Activated CD4-positive, alpha-beta T cell treated with anti-CD3 and anti-CD28 coated beads, Interleukin-2, amount 10 ng/mL, durations not matched to agents 24 days and 14 days (primary cell): ENCODE results near the gene TRAM2. TPM values are rescaled to one million over a fixed set of nuclear protein-coding genes. Genes with fewer than 3 reads are reported as not detected.
A peak's percentile ranks its signal among the peaks of the same experiment; 100 is the strongest.

ENCODE experiments used
- DNase-seq: peaks from one replicate; pipeline ENCODE4 v3.0.0; 2022
- H3K27ac Mint-ChIP-seq: one replicate; pipeline ENCODE4 v1.8.0; 2022; ENCODE audit warnings: mild to moderate bottlenecking, mixed read lengths
- H3K27me3 Mint-ChIP-seq: one replicate; pipeline ENCODE4 v1.8.0; 2022; ENCODE audit warnings: mixed read lengths
- H3K36me3 Mint-ChIP-seq: one replicate; pipeline ENCODE4 v1.8.0; 2022; ENCODE audit warnings: low read depth, mild to moderate bottlenecking, mixed read lengths
- H3K4me1 Mint-ChIP-seq: one replicate; pipeline ENCODE4 v1.8.0; 2021; ENCODE audit warnings: mixed read lengths
- H3K4me3 Mint-ChIP-seq: one replicate; pipeline ENCODE4 v1.8.0; 2022; ENCODE audit warnings: mild to moderate bottlenecking, moderate library complexity, mixed read lengths
- H3K9me3 Mint-ChIP-seq: one replicate; pipeline ENCODE4 v1.8.0; 2021; ENCODE audit warnings: mixed read lengths
- intact Hi-C: fragments of 100-400 bp; cut with micrococcal nuclease; formaldehyde crosslinking; loops from one replicate; pipeline ENCODE4 v1.15.1; 2023
- total RNA-seq: library from RNA; stranded (reverse); gene quantifications from 2 replicates; pipeline ENCODE4 v1.2.3, GENCODE V29; 2022

The TRAM2 gene
- total RNA-seq, 1 donor from 2014 or later: 2.6 TPM

- Mint-ChIP-seq H3K36me3 (peaks cover 3% of the 10 kb centered on the region), H3K27ac (no peak overlapping the region), H3K9me3 (no peaks in the 10 kb centered on the region), H3K27me3 (no peaks in the 10 kb centered on the region), H3K4me3 (no peak overlapping the region), H3K4me1 (peaks cover 22% of the 10 kb centered on the region)
- intact Hi-C loops: loop anchor here (10.0 kb wide), 1 partner anchor 247 kb away; the partner anchor contains the start of gene MCM3
- DNase-seq: no peak
These were observed 45.0 kb downstream of the TRAM2 start for GRCh38 chr6:52531834-52532233.

GRCh38 chr6:52531396-52531795, 45.5 kb downstream of the TRAM2 start:
- no peak for DNase-seq

GRCh38 chr6:52530351-52530750, 46.5 kb downstream of the TRAM2 start:
- intact Hi-C loops: loop anchor here (10.0 kb wide), 1 partner anchor 246 kb away; the partner anchor contains the start of gene MCM3
- H3K27ac Mint-ChIP-seq: no peak overlapping the region
- no peak for DNase-seq
- peaks cover 3% of the 10 kb centered on the region for H3K36me3 Mint-ChIP-seq
- H3K9me3 Mint-ChIP-seq: no peaks in the 10 kb centered on the region
- H3K27me3 Mint-ChIP-seq: no peaks in the 10 kb centered on the region
- H3K4me3 Mint-ChIP-seq: no peak overlapping the region
- H3K4me1 Mint-ChIP-seq: peaks cover 11% of the 10 kb centered on the region

More at GRCh38 chr6:52531396-52531795, 45.5 kb downstream of the TRAM2 start:
- intact Hi-C loops: loop anchor here (10.0 kb wide), 1 partner anchor 247 kb away; the partner anchor contains the start of gene MCM3
- peaks cover 3% of the 10 kb centered on the region for H3K36me3 Mint-ChIP-seq
- peaks cover 19% of the 10 kb centered on the region for H3K4me1 Mint-ChIP-seq
- H3K4me3 Mint-ChIP-seq: no peak overlapping the region
- H3K27ac Mint-ChIP-seq: no peak overlapping the region
- H3K27me3 Mint-ChIP-seq: no peaks in the 10 kb centered on the region
- H3K9me3 Mint-ChIP-seq: no peaks in the 10 kb centered on the region

DNA sequence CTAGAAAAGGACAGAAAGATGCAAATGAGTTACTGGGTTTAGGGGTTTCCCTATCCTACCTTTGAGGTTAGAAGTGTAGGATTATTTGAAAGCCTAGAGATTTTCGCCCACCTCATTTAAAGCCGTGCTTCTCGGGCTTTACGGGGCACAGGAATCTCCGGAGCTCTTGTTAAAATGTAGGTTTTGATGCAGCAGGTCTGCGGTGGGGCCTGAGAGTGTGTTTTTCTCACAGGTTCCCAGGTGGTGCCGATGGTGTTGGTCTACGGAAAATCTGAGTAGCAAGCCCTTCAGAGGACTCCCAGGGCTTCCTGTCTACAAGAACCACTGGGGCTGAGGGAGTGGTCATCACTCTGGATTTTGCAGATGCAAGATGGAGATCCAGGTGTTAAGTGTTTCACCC, 47.5 kb downstream of the TRAM2 start:
- intact Hi-C loops: no loop called here
- Mint-ChIP-seq H3K9me3 (no peaks in the 10 kb centered on the region), H3K4me1 (peaks cover 2% of the 10 kb centered on the region), H3K27ac (no peak overlapping the region), H3K27me3 (no peaks in the 10 kb centered on the region), H3K36me3 (peaks cover 1% of the 10 kb centered on the region), H3K4me3 (no peak overlapping the region)
- no peak for DNase-seq

- H3K27me3 Mint-ChIP-seq: no peaks in the 10 kb centered on the region
- intact Hi-C loops: no loop called here
- no peaks in the 10 kb centered on the region for H3K9me3 Mint-ChIP-seq
- no peak overlapping the region for H3K27ac Mint-ChIP-seq
- H3K36me3 Mint-ChIP-seq: peaks cover 1% of the 10 kb centered on the region
- no peak overlapping the region for H3K4me3 Mint-ChIP-seq
- DNase-seq: no peak
- H3K4me1 Mint-ChIP-seq: no peaks in the 10 kb centered on the region
These were observed 49.4 kb downstream of the TRAM2 start for GRCh38 chr6:52527436-52527835.

- H3K27me3 Mint-ChIP-seq: no peaks in the 10 kb centered on the region
- intact Hi-C loops: no loop called here
- no peaks in the 10 kb centered on the region for H3K4me1 Mint-ChIP-seq
- H3K4me3 Mint-ChIP-seq: no peak overlapping the region
- no peaks in the 10 kb centered on the region for H3K9me3 Mint-ChIP-seq
- no peak for DNase-seq
- no peak overlapping the region for H3K27ac Mint-ChIP-seq
- peaks cover 1% of the 10 kb centered on the region for H3K36me3 Mint-ChIP-seq
These were observed 50.2 kb downstream of the TRAM2 start for GRCh38 chr6:52526634-52527033.

- H3K36me3 Mint-ChIP-seq: peaks cover 1% of the 10 kb centered on the region
- H3K9me3 Mint-ChIP-seq: no peaks in the 10 kb centered on the region
- no peaks in the 10 kb centered on the region for H3K4me1 Mint-ChIP-seq
- no peaks in the 10 kb centered on the region for H3K27me3 Mint-ChIP-seq
- no peak overlapping the region for H3K27ac Mint-ChIP-seq
- intact Hi-C loops: no loop called here
- H3K4me3 Mint-ChIP-seq: no peak overlapping the region
- no peak for DNase-seq
These were observed 51.9 kb downstream of the TRAM2 start for GRCh38 chr6:52524918-52525317.

DNA sequence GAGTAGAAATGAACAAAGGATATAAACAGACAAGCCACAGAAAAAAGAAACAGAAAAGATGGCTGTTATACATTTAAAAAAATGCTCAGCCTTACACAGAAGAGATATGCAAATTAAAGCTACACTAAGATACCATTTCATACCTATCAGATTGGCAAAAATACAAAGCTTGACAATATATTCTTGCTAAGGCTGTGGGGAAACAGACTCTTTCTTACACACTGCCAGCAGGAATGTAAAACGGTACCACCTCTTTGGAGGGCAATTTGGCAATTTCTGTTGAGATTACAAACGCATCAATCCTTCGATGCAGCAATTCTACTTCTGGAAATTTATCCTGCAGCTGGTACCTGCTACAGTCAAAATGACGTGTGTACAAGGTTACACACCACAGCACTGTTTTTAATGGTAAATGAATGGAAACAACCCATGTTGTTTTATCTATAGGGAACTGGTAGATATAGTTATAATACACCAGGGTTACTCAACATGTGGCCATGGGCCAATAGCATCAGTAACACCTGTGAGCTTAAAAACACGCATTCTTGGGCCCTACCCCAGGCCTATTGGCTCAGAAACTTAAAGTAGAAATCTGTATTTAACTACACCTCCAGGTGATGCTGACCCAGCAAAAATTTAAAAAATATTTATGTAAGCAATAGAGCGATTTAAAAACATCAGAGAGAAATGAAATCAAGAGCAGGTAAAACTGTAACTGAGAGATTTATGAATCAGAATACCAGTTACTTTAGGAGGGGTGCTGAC, 53.3 kb downstream of the TRAM2 start:
- intact Hi-C loops: no loop called here

DNA sequence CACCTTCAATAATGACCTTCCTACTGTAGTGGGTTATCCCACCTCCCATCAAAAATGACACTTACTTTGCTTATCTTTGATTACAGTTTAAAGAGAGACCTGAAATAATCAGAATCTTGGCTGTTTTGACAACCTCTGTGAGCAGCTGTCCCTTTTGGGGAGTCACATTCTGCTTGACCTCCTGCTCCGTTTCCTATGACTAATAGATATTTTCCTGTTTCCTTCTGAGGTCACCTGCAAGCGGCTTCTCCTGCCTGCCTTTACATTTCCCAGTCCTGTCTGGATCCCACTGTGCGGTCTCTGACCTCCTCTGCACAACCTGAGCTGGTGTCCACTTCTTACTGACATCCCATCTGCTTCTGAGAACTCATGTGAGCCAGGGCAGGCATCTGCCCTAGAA, 54.2 kb downstream of the TRAM2 start:
- intact Hi-C loops: no loop called here
- H3K4me3 Mint-ChIP-seq: no peak overlapping the region
- no peaks in the 10 kb centered on the region for H3K9me3 Mint-ChIP-seq
- H3K27ac Mint-ChIP-seq: no peak overlapping the region
- no peak for DNase-seq
- no peaks in the 10 kb centered on the region for H3K27me3 Mint-ChIP-seq
- H3K36me3 Mint-ChIP-seq: no peaks in the 10 kb centered on the region
- peaks cover 6% of the 10 kb centered on the region for H3K4me1 Mint-ChIP-seq

More for the DNA sequence above, 53.3 kb downstream of the TRAM2 start:
- H3K9me3 Mint-ChIP-seq: no peaks in the 10 kb centered on the region
- DNase-seq: no peak
- no peak overlapping the region for H3K27ac Mint-ChIP-seq
- no peaks in the 10 kb centered on the region for H3K4me1 Mint-ChIP-seq
- H3K27me3 Mint-ChIP-seq: no peaks in the 10 kb centered on the region
- no peaks in the 10 kb centered on the region for H3K36me3 Mint-ChIP-seq
- H3K4me3 Mint-ChIP-seq: no peak overlapping the region

DNA sequence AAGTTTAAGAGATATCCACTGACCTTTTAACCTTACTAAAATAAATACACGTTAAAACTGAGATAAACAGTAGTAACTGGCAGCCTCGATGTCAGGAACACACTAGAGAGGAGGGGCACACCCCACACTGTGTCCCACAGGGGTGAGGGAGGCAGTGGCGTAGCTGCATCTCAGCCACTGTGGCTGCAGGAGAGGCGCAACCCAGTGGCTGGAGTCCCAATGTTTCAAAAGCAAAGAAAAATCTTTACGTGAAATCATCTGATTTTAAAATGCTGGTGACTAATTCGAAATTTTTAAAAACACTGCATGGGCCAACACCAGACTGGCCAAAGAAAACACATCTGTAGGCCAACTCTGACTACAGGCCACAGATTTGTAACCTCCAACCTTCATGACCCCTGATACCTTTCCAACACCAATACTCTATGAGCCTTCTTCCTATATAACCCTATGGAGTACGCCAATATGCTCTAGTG, 54.7 kb downstream of the TRAM2 start:
- no peak overlapping the region for H3K27ac Mint-ChIP-seq
- peaks cover 9% of the 10 kb centered on the region for H3K4me1 Mint-ChIP-seq
- no peak for DNase-seq
- H3K9me3 Mint-ChIP-seq: no peaks in the 10 kb centered on the region
- no peaks in the 10 kb centered on the region for H3K36me3 Mint-ChIP-seq
- no peak overlapping the region for H3K4me3 Mint-ChIP-seq
- H3K27me3 Mint-ChIP-seq: no peaks in the 10 kb centered on the region
- intact Hi-C loops: no loop called here

DNA sequence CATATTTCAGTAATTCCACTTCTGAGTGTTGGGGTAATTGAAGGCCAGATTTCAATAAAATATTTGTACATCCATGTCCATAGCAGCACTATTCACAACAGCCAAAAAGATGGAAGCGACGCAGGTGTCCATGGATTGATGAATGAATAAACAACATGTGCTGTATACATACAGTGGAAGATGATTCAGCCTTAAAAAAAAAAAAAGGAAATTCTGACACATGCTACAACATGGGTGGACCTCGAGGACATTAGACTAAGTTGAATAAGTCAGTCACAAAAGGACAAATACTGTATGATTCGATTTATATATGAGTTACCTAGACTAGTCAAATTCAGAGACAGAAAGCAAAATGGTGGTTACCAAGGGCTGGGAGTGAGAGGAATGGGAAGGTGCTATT, 57.2 kb downstream of the TRAM2 start:
- H3K27me3 Mint-ChIP-seq: no peaks in the 10 kb centered on the region
- intact Hi-C loops: loop anchor here (5.0 kb wide), 1 partner anchor 58 kb away; the partner anchor contains the start of gene TRAM2
- peaks cover 27% of the 10 kb centered on the region for H3K4me1 Mint-ChIP-seq
- DNase-seq: no peak
- H3K36me3 Mint-ChIP-seq: peaks cover 5% of the 10 kb centered on the region
- H3K27ac Mint-ChIP-seq: no peak overlapping the region
- no peaks in the 10 kb centered on the region for H3K9me3 Mint-ChIP-seq
- no peak overlapping the region for H3K4me3 Mint-ChIP-seq

DNA sequence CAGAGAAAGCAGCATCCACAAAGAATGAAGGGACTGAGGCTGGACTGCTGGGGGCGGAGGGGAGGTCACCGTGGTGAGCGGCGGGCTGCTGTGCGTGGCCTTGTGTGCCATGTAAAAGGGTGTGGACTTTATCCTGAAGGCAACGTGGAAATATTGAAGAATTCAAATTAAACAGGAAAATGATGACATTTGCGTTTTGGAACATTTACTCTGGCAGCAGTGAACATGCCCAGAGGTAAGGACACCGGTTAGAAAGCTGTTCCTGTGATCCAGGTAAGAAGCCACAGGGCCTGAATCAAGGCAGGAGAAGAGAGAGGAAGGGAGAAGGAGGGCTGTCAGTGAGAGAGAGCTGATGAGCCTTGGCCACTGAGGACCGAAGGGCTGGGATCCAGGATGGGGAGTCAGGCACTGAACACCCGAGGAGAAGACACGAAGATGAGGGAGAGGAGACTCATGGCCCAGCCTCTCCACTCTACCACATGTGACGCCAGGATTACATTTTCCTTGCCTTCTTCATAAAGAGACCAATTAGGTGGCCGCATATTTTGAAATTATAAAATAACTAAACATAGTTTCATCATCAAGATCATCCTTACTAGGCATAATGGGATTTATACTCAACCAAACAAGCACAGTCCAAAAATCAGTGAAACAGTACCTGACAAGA, 58.4 kb downstream of the TRAM2 start:
- intact Hi-C loops: loop anchor here (5.0 kb wide), 1 partner anchor 59 kb away; the partner anchor contains the start of gene TRAM2
- Mint-ChIP-seq H3K36me3 (peaks cover 7% of the 10 kb centered on the region), H3K4me3 (no peak overlapping the region), H3K4me1 (peaks cover 33% of the 10 kb centered on the region), H3K27ac (peak overlapping the region; percentile 27), H3K27me3 (no peaks in the 10 kb centered on the region), H3K9me3 (no peaks in the 10 kb centered on the region)
- no peak for DNase-seq

DNA sequence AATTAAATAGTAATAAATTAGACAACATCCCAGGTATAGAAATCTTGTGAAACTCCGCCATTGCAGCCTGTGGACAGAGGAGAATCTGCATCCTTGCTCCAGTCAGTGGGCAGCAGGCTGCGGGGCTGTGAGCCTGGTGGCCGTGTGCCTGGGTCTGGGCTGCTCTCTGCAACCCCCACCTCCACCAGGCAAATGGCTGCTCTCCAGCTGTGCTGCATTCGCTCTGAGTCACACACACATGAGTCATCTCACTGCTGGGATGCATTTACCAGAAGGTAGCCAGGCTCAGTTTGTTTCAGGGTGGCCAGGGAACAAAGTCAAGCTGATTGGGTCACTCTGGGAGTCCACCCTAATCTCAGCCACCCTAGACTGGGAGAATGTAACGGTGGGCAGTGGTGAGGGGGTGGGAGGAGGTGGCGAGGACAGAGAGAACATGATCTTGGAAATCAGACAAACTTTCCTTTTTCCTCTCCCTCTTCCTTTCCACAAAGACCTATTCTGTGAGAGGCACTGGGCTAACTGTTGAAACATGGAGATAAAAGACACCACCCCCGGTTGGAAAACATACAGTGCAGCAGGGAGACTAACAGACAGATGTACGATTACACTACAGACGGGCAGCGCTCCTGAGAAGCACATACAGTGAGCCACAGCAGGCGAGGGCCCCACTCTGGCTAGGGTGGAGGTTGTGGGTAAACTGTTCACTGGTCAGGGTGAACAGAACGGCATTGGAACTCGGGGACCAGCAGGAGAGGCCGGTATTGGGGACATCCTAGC, 59.2 kb downstream of the TRAM2 start:
- peak overlapping the region; percentile 27 for H3K27ac Mint-ChIP-seq
- intact Hi-C loops: loop anchor here (2.0 to 5.0 kb wide), 2 partner anchors 19 to 60 kb away; partner anchors contain the start of gene TRAM2
- no peak overlapping the region for H3K4me3 Mint-ChIP-seq
- no peaks in the 10 kb centered on the region for H3K27me3 Mint-ChIP-seq
- peaks cover 36% of the 10 kb centered on the region for H3K4me1 Mint-ChIP-seq
- H3K9me3 Mint-ChIP-seq: no peaks in the 10 kb centered on the region
- H3K36me3 Mint-ChIP-seq: peaks cover 10% of the 10 kb centered on the region
- peak; percentile 68 for DNase-seq
